Fibroblast of mammary gland (primary cell): Measurements from ENCODE around the gene NUDT5.
A peak's percentile ranks its signal among the peaks of the same experiment; 100 is the strongest.

Experiments
- DNase-seq: peaks from one replicate; pipeline ENCODE4 v3.0.0-alpha.2; 2010; ENCODE audit warnings: low read depth
- H3K4me3 ChIP-seq: 2 replicates; pipeline ENCODE4 v1.5.1; 2011; ENCODE audit warnings: low read depth, mild to moderate bottlenecking, low read length, moderate library complexity; ENCODE audit not compliant: control insufficient read depth
- CTCF ChIP-seq: conservative IDR thresholded peaks from 2 replicates; pipeline ENCODE4 v1.5.1; 2011; ENCODE audit warnings: low read depth, low read length, inconsistent platforms; ENCODE audit not compliant: control insufficient read depth, insufficient read depth

NUDT5 gene

GRCh38 chr10:12130237-12130872 lies 65.3 kb downstream of the NUDT5 start:
- peak overlapping the region; percentile 78 for H3K4me3 ChIP-seq
- peak; percentile 61 for TF ChIP-seq CTCF
- DNase-seq, result peak; percentile 72

GRCh38 chr10:12129222-12130111 lies 66.2 kb downstream of the NUDT5 start, which contains the start of gene SEC61A2:
SEC61A2 (plus strand) TSS chr10:12129677; CDS start chr10:12129788, 111 bp downstream.
- peak; percentile 80 for DNase-seq
- H3K4me3 ChIP-seq, result peak within 1 kb of the TSS; percentile 78
- TF ChIP-seq CTCF, result no peak

- no peak for DNase-seq
- TF ChIP-seq CTCF, result no peak
- no peak overlapping the region for H3K4me3 ChIP-seq
Measured at GRCh38 chr10:12121673-12122072, 74.0 kb downstream of the NUDT5 start.
